C4-2B (cell line): ENCODE results near the gene SPATA46.

Experiments
- CTCF ChIP-seq: fragments of 450-650 bp; conservative IDR thresholded peaks from 2 replicates; pipeline ENCODE4 v1.5.1; 2017; ENCODE audit warnings: mild to moderate bottlenecking
- ZFX ChIP-seq: fragments of 450-650 bp; IDR thresholded peaks from 2 replicates; pipeline ENCODE4 v1.6.1; 2017

GRCh38 chr1:162385280-162385623 lies 8.6 kb upstream of the SPATA46 start:
- no peak for TF ChIP-seq CTCF
- TF ChIP-seq ZFX, result no peak
